Trophoblast cell (in vitro differentiated cells and primary cell): ENCODE measurements around the gene TDP1.

Experiments used
- DNase-seq, 2 donors: peaks; one replicate each; pipeline ENCODE4 v3.0.0-alpha.2; 2016
- H2AFZ ChIP-seq: 2 replicates; pipeline ENCODE4 v1.6.1; 2013; ENCODE audit warnings: low read length, moderate library complexity, mild to moderate bottlenecking; ENCODE audit not compliant: insufficient read depth, poor library complexity
- H2AK5ac ChIP-seq: 2 replicates; pipeline ENCODE4 v1.6.1; 2013; ENCODE audit warnings: mild to moderate bottlenecking, low read length
- H2BK120ac ChIP-seq: 2 replicates; pipeline ENCODE4 v1.6.1; 2013; ENCODE audit warnings: low read length, mild to moderate bottlenecking, moderate library complexity; ENCODE audit not compliant: insufficient read depth, poor library complexity
- H2BK12ac ChIP-seq: 2 replicates; pipeline ENCODE4 v1.6.1; 2013; ENCODE audit warnings: mild to moderate bottlenecking, low read length, moderate library complexity
- H2BK5ac ChIP-seq: 2 replicates; pipeline ENCODE4 v1.6.1; 2013; ENCODE audit warnings: low read length, low read depth, moderate library complexity, mild to moderate bottlenecking; ENCODE audit not compliant: poor library complexity
- H3K14ac ChIP-seq: 2 replicates; pipeline ENCODE4 v1.6.1; 2013; ENCODE audit warnings: mild to moderate bottlenecking, low read length
- H3K18ac ChIP-seq: 2 replicates; pipeline ENCODE4 v1.6.1; 2013; ENCODE audit warnings: mild to moderate bottlenecking, low read length
- H3K23ac ChIP-seq: 2 replicates; pipeline ENCODE4 v1.6.1; 2013; ENCODE audit warnings: low read length
- H3K27ac ChIP-seq: 2 replicates; pipeline ENCODE4 v1.5.1; 2013; ENCODE audit warnings: low read depth, mild to moderate bottlenecking, inconsistent platforms, low read length, moderate library complexity
- H3K27me3 ChIP-seq: 2 replicates; pipeline ENCODE4 v1.6.1; 2013; ENCODE audit warnings: inconsistent platforms, mild to moderate bottlenecking, low read length, moderate library complexity; ENCODE audit not compliant: insufficient read depth
- H3K36me3 ChIP-seq, 2 experiments: 1 replicate in 1 of 2; 2 replicates in 1 of 2; pipeline ENCODE4 v1.6.1; 2013; ENCODE audit warnings: low read length in 2 of 2, mild to moderate bottlenecking in 2 of 2, moderate library complexity in 1 of 2; ENCODE audit not compliant: insufficient read depth in 2 of 2, control insufficient read depth in 1 of 2
- H3K4ac ChIP-seq: 2 replicates; pipeline ENCODE4 v1.6.1; 2013; ENCODE audit warnings: low read depth, mild to moderate bottlenecking, low read length, moderate library complexity
- H3K4me1 ChIP-seq, 2 experiments: 1 replicate in 1 of 2; 2 replicates in 1 of 2; pipeline ENCODE4 v1.6.1; 2013; ENCODE audit warnings: low read length in 2 of 2, mild to moderate bottlenecking in 2 of 2, moderate library complexity in 1 of 2; ENCODE audit not compliant: insufficient read depth in 2 of 2, control insufficient read depth in 1 of 2
- H3K4me2 ChIP-seq: 2 replicates; pipeline ENCODE4 v1.6.1; 2013; ENCODE audit warnings: inconsistent platforms, mild to moderate bottlenecking, low read length, moderate library complexity
- H3K4me3 ChIP-seq: 2 replicates; pipeline ENCODE4 v1.5.1; 2013; ENCODE audit warnings: mild to moderate bottlenecking, low read depth, low read length, inconsistent platforms
- H3K79me1 ChIP-seq: one replicate; pipeline ENCODE4 v1.6.1; 2013; ENCODE audit warnings: low read length
- H3K79me2 ChIP-seq: 2 replicates; pipeline ENCODE4 v1.6.1; 2013; ENCODE audit warnings: low read length, mild to moderate bottlenecking; ENCODE audit not compliant: control insufficient read depth, insufficient read depth, poor library complexity
- H3K9ac ChIP-seq: 2 replicates; pipeline ENCODE4 v1.6.1; 2013; ENCODE audit warnings: mild to moderate bottlenecking, low read length
- H3K9me3 ChIP-seq: 2 replicates; pipeline ENCODE4 v1.6.1; 2013; ENCODE audit warnings: low read depth, mild to moderate bottlenecking, control low read depth, inconsistent platforms, low read length; ENCODE audit not compliant: insufficient read depth
- H4K12ac ChIP-seq: 2 replicates; pipeline ENCODE4 v1.6.1; 2013; ENCODE audit warnings: low read depth, mild to moderate bottlenecking, low read length, moderate library complexity
- H4K8ac ChIP-seq: 2 replicates; pipeline ENCODE4 v1.6.1; 2013; ENCODE audit warnings: low read depth, mild to moderate bottlenecking, low read length, moderate library complexity
- H4K91ac ChIP-seq: one replicate; pipeline ENCODE4 v1.6.1; 2013; ENCODE audit warnings: low read depth, mild to moderate bottlenecking, low read length, moderate library complexity
- WGBS: extraction: QIAGEN DNeasy Blood & Tissue Kit; methylation state at CpG from one replicate; pipeline ENCODE4 v1.1.7; 2013; ENCODE audit warnings: missing lambda C conversion rate; ENCODE audit not compliant: insufficient read length, insufficient coverage; ENCODE audit errors: extremely low coverage; 5-methylcytosine and 5-hydroxymethylcytosine counted together

The TDP1 gene

DNA sequence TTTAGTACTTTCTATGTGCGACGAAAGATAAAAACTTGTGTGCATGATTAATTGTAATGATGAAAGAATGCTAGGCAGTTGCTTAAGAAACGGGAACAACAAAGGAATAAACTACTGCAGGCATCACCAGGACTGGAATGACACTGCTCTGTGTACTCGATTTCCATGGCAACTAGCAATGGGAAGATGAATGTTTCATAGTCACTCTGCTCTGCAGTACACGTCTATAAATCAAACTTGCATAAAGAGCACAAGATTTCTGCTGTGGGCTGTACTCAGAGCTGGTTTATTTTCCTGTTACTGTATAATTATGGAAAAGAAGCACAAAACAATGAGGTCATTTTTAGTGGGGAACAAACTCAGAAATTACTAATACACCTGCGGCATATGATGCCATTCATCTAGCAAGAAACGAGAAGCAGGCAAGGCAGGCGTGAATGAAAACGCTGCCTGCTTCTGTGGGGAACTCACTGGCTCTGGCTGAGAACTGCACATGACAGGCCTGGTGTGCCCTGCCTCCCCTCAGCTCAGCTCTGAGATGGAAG is 43.0 kb upstream of the TDP1 start:
- H3K79me2 ChIP-seq = no peaks in the 10 kb centered on the region
- no peak overlapping the region for H4K91ac ChIP-seq
- H3K4ac ChIP-seq = no peak overlapping the region
- no peak overlapping the region for H4K8ac ChIP-seq
- no peak overlapping the region for H4K12ac ChIP-seq
- no peak overlapping the region for H3K14ac ChIP-seq
- H2BK12ac ChIP-seq = no peak overlapping the region
- H2BK5ac ChIP-seq = no peak overlapping the region
- no peak overlapping the region for H3K4me2 ChIP-seq
- peaks cover 3% of the 10 kb centered on the region for H3K79me1 ChIP-seq
- H3K23ac ChIP-seq = no peak overlapping the region
- WGBS = no CpG with 5 or more reads among the region's 9 CpGs
- H3K9ac ChIP-seq = no peak overlapping the region
- DNase-seq = peak; percentile 86 to 99
- peaks cover 5 to 8% of the 10 kb centered on the region in 2 experiments for H3K4me1 ChIP-seq
- H3K4me3 ChIP-seq = no peak overlapping the region
- H2BK120ac ChIP-seq = no peak overlapping the region
- no peaks in the 10 kb centered on the region for H3K27me3 ChIP-seq
- no peaks in the 10 kb centered on the region for H3K9me3 ChIP-seq
- H2AK5ac ChIP-seq = no peak overlapping the region
- H3K27ac ChIP-seq = no peak overlapping the region
- no peak overlapping the region for H3K18ac ChIP-seq
- peaks cover 0 to 2% of the 10 kb centered on the region in 2 experiments for H3K36me3 ChIP-seq
- no peak overlapping the region for H2AFZ ChIP-seq

DNA sequence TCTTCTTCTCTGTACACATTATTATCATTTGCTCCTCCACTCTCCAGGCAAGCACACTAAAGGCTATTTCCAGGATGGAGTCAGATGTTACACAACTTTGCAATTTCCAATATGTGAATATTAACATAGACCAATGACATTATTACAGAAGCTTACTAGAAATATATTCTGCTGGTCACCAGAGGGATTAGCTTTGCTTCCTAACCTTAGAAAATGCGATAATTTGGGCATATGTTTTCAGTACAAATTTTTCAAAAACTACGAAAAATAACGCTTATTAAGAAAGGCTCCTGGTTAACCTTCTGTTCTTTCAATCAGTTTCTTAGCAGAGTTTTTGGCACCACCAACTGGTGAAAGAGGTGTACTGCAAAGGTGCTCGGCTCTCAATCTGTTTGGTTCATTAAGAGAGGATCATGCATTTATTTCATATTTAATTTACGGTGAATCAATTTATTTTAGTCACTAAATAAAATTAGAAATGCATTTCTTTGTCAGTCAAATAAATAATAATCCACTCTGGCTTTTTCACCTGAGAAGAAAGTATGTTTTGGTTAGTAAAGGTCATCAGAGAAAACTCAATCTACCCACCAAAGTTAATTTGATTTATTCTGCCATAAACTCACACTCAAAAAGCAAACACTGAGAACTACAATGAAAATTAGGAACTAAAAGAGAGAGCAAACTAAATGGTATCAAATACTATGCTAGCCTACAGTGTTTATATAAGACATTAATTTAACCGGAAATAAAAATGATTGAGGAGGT is 40.4 kb upstream of the TDP1 start:
- no CpG with 5 or more reads among the region's 6 CpGs for WGBS
- Histone ChIP-seq H2AK5ac (no peak overlapping the region), H3K9me3 (no peaks in the 10 kb centered on the region)

DNA sequence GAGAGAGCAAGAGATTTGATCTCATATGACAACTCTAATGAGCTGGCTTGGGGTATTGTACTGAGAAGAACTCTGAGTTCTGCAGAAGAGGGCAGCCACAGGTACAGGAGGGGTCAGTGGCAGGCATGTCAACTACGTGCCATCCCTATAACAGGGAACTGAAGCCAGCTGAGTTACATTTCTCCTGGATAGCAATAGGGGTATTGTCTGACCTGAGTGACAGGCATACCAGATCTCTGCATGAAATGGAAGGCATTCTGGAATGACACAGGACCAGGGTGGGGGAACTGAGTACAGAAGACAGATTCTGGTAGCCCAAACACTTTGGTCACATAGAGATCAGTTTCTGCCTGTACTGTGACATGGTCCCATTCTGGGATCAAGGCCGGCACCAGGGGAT is 37.0 kb upstream of the TDP1 start:
- Histone ChIP-seq H2AK5ac (no peak overlapping the region), H4K8ac (no peak overlapping the region), H3K36me3 (no peaks in the 10 kb centered on the region), H3K4me3 (no peak overlapping the region), H3K18ac (no peak overlapping the region), H3K27ac (no peak overlapping the region), H3K23ac (no peak overlapping the region), H3K9me3 (no peaks in the 10 kb centered on the region), H3K14ac (no peak overlapping the region), H2BK12ac (no peak overlapping the region), H3K4me2 (no peak overlapping the region), H3K4ac (no peak overlapping the region), H3K9ac (no peak overlapping the region), H3K79me1 (no peaks in the 10 kb centered on the region), H4K12ac (no peak overlapping the region), H2BK5ac (no peak overlapping the region), H3K4me1 (no peaks in the 10 kb centered on the region), H2BK120ac (no peak overlapping the region), H3K79me2 (no peaks in the 10 kb centered on the region), H2AFZ (no peak overlapping the region), H4K91ac (no peak overlapping the region), H3K27me3 (no peaks in the 10 kb centered on the region)
- DNase-seq = peak; percentile 56 to 83
- no CpG with 5 or more reads among the region's 2 CpGs for WGBS

More for the DNA sequence above, 40.4 kb upstream of the TDP1 start:
- no peak overlapping the region for H3K4ac ChIP-seq
- H3K9ac ChIP-seq = no peak overlapping the region
- no peak overlapping the region for H3K27ac ChIP-seq
- no peak overlapping the region for H3K4me3 ChIP-seq
- no peak overlapping the region for H2BK12ac ChIP-seq
- H3K79me2 ChIP-seq = no peaks in the 10 kb centered on the region
- H2AFZ ChIP-seq = no peak overlapping the region
- no peak overlapping the region for H3K18ac ChIP-seq
- H3K23ac ChIP-seq = no peak overlapping the region
- no peak overlapping the region for H4K91ac ChIP-seq
- no peak overlapping the region for H3K14ac ChIP-seq
- no peak overlapping the region for H4K8ac ChIP-seq
- H3K4me1 ChIP-seq = peaks cover 5 to 8% of the 10 kb centered on the region in 2 experiments
- no peaks in the 10 kb centered on the region for H3K27me3 ChIP-seq
- no peak overlapping the region for H4K12ac ChIP-seq
- no peak overlapping the region for H2BK5ac ChIP-seq
- peak; percentile 74 to 95 for DNase-seq
- no peak overlapping the region for H3K4me2 ChIP-seq
- no peak overlapping the region for H2BK120ac ChIP-seq
- H3K79me1 ChIP-seq = peaks cover 3% of the 10 kb centered on the region
- no peaks in the 10 kb centered on the region for H3K36me3 ChIP-seq

DNA sequence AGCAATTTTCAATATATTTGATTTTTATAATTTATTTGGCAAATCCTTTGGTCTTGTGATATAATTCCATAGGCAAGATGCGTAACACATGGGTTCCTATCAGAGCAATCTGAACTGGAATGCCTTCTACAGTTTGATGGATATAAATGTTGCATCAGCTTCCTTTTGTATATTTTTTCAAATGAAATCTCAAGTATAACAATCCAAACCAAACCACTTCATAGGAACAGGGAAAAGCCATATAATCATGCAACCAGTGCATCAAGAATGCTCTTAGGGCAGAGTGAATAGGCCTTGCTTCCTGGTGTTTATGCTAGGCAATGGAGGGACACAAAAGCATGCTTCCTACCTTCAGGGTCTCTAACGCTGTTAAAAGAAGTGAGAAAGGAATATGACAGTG is 35.7 kb upstream of the TDP1 start:
- Histone ChIP-seq H4K91ac (no peak overlapping the region), H3K27me3 (no peaks in the 10 kb centered on the region), H3K4me3 (no peak overlapping the region), H4K8ac (no peak overlapping the region), H4K12ac (no peak overlapping the region), H3K23ac (no peak overlapping the region), H3K4me1 (no peaks in the 10 kb centered on the region), H3K9ac (no peak overlapping the region), H2AK5ac (no peak overlapping the region), H2AFZ (no peak overlapping the region), H3K18ac (no peak overlapping the region), H3K79me1 (no peaks in the 10 kb centered on the region), H3K9me3 (no peaks in the 10 kb centered on the region), H3K27ac (no peak overlapping the region), H2BK120ac (no peak overlapping the region), H2BK5ac (no peak overlapping the region), H3K79me2 (no peaks in the 10 kb centered on the region), H3K4me2 (no peak overlapping the region), H2BK12ac (no peak overlapping the region), H3K36me3 (peaks cover 0 to 2% of the 10 kb centered on the region in 2 experiments), H3K14ac (no peak overlapping the region), H3K4ac (no peak overlapping the region)
- WGBS = no CpG with 5 or more reads among the region's 2 CpGs
- DNase-seq = no peak
